ENCODE results near the gene GIPR.

GRCh38 chr19:45632468-45633196 is 35.4 kb upstream of the GIPR start:
- TF ChIP-seq CTCF (IDR thresholded peaks at IDR 0.05; ENCODE audit: low read depth, low read length) (no peak), MAX (IDR thresholded peaks at IDR 0.05; ENCODE audit: low read depth, low read length) (no peak), POLR2A (IDR thresholded peaks at IDR 0.05; ENCODE audit: extremely low read depth, insufficient read length) (no peak)
